Hematopoietic multipotent progenitor cell treated with erythropoietin and hydrocortisone succinate and interleukin-3 and kit ligand, for 17 days (in vitro differentiated cells): ENCODE results near the gene FBXO3.
"Not testable (repeated sequence)": the region's sequence is repeated elsewhere in the genome, so short reads cannot be mapped to it uniquely, and the experiment has no call there.

Experiments used
- DNase-seq: peaks from one replicate; pipeline ENCODE4 v3.0.0-alpha.2; 2015; ENCODE audit warnings: low spot score

FBXO3 gene

DNA sequence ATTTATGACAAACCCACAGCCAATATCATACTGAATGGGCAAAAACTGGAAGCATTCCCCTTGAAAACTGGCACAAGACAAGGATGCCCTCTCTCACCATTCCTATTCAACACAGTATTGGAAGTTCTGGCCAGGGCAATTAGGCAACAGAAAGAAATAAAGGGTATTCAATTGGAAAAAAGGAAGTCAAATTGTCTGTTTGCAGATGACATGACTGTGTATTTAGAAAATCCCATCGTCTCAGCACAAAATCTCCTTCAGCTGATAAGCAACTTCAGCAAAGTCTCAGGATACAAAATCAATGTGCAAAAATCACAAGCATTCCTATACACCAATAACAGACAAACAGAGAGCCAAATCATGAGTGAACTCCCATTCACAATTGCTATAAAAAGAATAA, 46.8 kb downstream of the FBXO3 start:
- DNase-seq, result not testable (repeated sequence)

DNA sequence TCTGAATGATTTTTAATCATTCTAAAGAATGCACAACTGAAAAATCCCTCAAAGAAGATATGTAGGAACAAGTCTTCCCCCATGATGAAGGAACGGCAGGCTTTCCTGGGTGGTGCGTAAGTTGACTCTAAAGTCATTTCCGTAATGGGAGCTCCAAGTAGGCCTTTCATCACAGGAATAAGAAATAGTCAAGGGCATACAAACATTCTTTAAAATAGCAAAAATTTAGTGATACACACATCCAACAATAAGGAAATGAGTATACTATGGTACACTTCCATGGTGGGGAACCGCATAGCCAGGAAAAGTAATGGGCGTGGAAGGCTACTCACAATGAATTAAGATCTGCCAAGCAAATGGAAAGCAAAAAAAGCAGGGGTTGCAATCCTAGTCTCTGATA, 48.8 kb downstream of the FBXO3 start:
- DNase-seq, result no peak

DNA sequence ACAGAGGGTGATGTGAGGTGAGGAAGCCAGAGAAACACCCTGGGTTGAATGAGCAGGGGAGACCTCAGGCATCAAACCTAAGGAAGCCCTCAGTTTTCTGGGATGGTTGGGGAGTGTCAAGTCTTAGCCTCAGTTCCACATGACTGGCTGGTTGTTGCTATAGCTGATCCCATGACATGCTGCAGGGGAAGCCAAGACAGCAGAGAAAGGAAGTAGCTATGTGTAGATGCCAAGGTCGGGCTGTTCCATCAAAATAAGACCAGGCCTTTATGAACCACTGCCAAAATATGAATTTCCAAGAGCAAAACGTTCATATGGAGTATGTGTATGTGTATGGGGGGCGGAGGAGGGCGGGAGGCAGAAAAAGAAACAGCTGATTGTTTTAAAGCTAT, 49.7 kb downstream of the FBXO3 start:
- no peak for DNase-seq

DNA sequence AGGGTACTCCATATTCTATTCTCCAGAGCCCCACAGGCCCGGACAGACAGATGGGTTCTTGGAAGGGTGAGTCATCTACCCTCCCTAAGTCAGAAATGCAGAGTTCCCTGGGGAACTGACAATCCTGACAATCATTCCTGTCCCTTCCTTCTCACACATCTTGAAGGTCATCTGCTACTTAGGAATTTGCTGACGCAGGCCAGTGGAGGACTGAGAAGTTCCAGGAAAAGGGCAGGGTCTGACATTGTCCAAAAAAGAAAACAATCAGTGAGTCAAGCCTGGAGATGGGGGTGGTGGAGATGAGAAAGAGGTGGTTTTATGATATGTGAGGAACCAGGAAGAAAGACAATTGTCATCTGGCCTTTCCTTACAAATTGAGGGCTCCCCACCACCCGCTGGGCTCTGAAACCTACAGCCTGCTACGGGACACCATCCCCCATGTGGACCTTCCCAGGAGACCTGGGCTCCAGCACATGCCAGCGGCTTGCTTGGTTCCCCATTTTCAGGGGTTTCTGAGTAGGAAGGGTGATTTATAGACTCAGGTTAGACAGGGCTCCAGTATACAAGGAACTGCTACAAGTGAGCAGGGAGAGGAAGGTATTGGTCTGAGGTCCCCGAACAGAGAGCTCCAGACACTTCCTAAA, 51.0 kb downstream of the FBXO3 start:
- peak; percentile 34 for DNase-seq

DNA sequence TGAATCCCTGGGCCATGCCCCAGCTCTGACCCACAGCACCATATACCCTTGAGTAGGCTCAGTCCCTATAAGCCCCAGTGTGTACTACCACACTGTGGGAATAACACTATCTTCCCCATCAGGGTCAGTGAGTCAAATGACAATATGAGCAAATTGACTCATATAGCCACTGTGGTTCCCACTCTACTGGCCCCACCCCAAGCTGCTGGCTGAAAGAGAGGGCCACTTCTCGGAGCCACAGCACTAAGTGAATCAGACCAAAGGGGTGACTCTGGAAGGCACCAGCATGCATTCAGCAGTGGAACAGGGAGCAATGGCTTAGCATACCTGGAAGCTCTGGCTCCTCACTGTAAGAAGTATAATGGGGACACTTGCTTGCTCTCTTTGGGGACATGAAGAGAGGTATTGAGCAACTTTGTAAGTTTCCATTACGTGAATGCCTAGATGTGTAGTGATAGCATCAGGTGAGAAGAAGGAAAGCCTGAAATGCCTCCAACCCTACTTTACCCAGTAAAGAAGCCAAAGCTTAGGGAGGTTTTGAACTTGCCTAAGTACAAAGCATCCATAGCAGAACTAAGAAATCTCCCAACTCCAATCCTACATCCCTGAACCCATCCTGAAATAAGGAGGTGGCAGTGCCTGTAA, 51.6 kb downstream of the FBXO3 start:
- DNase-seq, result no peak

DNA sequence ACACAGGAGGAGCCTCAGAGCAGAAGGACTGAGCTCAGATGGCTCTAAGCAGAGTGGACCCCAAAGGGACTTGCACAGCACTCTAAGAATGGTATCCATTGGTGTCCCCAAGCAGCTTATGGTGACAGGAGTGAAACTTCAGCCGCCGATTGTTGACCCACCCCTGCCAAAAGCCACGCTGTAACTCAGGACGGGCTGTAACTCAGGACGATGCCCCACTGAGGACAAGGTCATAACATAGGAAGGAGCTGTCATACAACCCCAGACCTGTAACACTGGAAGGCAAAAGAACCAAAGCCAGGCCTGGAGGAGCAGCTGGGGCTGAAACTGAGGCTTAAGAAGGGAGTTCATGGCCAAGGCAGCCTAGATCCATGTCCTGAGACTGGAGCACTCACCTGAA, 52.3 kb downstream of the FBXO3 start:
- DNase-seq, result no peak

DNA sequence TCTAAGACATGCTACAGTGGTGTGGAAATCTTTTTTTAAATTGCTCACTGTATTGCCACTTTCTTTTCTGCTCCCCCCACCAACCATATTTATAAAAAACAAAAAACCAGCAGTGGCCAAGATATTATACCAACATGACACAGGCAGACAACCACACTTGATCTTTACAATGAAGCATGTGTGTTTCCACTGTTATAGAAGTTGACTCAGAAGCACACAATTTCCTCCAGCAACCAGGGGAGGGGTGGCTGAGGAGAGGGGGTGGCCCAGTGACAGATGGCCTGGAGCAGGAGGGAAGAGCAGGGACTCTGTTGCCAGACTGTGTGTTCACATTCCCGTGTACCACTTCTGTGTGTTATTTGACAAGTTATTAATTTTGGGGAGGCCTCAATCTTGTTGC, 52.9 kb downstream of the FBXO3 start:
- DNase-seq, result no peak

DNA sequence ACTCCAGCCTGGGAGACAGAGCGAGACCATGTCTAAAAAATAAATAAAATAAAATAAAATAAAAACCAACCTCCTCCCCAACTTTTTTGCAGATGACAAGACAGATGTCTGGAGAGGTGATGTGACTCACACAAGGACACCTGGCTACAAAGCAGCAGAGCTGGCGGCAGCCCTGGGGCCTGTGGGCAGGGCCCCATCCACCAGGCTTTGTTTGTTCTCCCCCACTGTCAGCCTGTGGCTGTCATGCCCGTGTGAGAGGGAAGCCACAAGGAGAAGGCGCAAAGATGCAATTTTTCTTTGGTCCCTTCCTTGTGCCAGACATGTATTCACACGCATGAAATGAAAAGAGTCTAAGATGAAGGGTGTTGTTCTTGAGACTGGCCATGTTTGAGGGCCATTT, 54.7 kb downstream of the FBXO3 start:
- DNase-seq, result no peak

DNA sequence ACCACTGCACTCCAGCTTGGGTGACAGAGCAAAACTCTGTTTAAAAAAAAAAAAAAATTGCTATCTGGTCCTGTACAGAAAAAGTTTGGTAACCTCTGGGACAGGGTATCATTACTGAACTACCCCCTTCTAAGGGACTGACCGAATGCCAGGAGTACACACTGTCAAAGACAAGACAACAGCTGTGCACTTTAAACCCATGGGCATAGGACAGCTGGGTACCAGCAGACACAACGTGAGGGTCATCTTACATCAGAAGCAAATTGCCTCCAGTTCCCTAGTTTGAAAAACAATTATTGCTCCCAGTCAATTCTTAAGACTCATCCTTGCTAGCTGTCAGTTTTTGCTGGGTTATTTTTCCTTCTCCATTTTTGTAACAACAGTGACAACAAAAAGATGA, 55.9 kb downstream of the FBXO3 start:
- no peak for DNase-seq

DNA sequence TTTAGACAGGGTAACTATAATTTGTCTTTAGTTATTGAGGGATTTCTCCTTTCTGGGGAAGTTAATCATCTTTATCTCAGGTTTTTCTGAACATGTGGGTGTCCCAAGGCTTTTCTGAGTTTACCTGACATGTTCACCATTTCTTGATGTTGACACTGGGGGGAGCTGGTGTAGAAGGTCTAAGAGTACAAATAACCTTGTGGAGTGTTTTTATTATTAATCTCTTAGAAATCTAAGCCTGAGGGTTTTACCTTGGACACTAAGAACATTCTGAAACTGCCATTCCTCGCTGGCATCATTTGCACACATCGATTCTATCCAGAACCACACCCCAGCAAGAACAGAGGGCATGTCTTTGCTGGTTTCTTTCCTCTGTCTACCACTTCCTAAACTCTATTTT, 58.1 kb downstream of the FBXO3 start:
- DNase-seq, result peak; percentile 72

DNA sequence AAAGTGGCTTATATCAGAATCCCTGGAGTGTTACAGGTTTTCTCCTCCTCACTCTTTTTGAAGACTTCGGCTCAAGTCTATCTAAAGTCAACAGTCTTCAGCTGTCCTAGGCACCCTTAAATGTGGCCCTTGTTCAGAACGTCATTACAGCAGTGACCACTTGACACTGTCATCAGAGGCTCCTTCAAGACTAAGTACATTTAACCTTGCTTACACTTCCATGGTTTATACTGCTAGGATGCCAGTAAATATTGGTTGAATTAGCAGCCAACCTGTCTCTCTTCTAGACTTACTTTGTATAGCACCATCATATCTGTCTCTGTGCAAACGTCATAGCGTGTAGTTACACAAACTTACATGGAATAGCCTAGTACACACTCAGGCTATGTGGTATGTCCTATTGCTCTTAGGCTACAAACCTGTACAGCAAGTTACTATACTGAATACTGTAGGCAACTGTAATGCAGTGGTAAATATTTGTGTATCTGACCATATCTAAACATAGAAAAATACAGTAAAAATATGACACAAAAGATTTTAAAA, 60.4 kb downstream of the FBXO3 start:
- DNase-seq, result no peak

DNA sequence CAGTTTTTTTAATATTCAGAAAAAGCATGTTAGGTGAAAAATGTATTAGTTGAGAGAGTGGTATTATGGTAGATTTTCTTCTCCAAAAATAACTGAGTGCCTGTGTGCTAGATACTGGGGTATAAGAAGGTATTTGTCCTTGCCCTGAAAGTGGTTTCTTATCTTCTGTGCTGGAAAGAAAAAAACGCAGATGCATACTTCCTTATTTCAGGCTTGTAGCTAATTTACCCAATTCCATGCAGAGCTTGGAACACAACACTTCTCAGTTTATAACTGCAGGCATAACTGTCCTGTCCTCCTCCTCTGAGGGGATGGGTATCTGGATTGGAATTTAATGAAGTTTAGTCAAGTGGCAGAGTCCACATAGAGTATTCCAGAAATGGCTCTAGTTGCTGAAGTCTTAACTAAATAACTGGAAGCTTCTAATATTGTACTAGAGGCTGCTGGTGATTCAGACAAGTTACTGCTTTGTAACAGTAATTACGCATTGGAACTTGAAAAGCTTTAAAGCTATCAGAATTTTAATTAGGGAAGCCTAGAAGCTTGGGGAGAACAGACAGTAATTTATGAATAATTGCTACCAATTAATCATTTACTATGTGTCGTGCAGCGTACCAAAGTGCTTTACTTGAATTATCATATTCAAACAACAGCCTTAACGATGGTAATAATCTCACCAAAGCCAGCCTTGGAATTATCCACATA, 61.0 kb downstream of the FBXO3 start:
- no peak for DNase-seq

DNA sequence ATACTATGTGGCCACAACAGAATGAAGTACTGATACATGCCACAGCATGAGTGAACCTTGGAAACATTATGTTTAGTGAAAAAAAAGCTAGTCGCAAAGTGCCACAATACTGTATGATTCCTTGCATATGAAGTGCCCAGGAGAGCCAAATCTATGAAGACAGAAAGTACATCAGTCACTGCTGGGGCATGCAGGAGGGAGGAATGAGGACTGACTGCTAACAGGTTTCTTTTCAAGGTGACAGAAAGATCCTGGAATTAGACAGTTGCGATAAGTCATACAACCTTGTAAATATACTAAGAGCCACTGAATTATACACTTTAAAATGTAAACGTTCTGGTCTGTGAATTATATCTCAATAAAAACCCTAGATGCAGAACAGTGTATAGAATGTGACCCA, 61.9 kb downstream of the FBXO3 start:
- no peak for DNase-seq

DNA sequence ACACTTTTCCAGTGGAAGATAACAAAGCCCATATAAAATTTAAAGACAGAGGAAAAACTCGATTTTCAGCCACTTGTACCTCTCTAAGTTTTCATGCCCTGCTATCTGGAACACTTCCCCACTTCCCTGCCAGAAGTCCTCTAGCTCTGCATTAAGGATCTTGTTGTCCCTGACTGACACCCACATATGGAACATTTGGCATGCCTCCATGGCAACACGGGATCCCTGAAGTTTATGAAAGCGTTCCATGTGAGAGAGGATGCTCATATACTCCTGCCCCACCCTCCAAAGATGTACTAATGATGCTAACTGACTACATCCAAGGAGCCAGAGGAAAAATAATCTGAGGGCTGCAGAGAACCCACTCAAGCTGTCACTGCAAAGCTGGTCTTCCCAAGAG, 64.9 kb downstream of the FBXO3 start:
- no peak for DNase-seq

DNA sequence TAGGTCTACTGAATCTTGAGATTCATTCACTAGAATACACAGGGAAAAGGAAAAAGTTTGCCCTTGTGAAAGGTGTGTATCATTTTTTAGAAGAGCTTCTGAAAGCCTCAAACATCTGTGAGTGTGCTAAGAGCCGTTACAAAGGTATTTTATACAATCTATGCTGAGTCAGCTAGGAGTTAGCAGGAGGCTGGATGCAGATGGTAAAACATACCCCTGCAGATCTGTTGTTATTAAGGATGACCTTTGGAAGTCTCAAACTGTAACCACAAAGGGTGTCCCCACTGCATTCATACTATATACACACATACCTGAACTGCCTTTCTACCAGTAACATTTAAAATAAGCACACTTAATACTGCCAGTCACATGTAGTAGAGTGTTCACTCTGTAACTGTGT, 65.3 kb downstream of the FBXO3 start:
- DNase-seq, result no peak

DNA sequence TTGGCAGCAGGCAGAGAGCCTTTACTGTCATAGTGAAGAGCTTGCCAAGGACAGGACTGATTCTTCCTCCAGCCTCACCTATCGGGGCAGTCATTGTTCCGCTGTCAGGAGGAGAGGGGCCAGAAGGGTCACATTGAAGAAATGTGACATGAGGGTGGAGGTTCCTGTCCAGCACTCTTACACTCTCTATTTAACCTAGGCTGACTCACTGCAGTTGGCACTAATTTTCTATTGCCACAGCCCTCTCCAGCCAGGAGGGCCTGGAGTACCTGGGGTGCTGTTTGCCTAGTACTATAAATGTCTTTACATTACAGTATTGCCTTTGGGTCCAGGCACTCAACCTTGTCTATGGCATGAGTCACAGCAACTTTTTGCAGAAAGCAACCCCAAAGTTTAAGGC, 66.5 kb downstream of the FBXO3 start:
- DNase-seq, result not testable (repeated sequence)

DNA sequence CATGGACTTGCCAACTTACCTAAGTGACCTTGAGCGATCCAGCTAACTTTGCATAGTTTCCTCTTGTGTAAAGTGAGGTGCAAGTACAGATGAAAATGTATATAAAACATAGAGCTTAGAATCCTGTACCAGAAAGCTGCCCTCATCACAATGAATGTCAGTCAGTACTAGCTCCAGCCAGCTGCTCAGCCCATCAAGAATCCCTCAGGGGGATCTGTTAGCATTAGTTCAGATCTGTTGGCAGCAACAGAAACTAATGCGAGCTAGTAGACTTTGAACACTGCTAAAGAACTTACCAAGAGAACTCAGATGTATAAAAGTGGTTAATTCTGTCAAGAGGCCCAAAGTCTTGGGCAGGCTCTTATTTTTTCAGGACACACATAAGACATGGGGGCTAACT, 67.4 kb downstream of the FBXO3 start:
- DNase-seq, result no peak

DNA sequence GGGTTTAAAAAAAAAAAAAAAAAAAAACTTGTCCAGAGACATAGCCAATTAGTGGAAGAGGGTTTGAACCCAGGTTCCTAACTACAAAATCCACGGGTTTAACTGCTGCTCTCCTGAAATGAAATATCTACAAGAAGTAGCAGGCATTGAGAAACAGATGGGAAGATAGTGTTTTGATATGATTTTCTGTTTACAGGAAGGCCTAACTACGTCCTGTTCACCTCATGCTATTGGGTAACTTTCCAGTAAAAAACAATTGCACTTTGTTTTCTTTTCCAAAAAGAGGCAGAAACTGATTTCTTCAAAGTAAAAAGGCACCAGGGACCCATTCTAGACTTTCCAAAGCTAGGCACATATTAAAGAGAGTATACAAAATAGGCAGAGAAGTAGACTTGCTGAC, 67.8 kb downstream of the FBXO3 start:
- no peak for DNase-seq

DNA sequence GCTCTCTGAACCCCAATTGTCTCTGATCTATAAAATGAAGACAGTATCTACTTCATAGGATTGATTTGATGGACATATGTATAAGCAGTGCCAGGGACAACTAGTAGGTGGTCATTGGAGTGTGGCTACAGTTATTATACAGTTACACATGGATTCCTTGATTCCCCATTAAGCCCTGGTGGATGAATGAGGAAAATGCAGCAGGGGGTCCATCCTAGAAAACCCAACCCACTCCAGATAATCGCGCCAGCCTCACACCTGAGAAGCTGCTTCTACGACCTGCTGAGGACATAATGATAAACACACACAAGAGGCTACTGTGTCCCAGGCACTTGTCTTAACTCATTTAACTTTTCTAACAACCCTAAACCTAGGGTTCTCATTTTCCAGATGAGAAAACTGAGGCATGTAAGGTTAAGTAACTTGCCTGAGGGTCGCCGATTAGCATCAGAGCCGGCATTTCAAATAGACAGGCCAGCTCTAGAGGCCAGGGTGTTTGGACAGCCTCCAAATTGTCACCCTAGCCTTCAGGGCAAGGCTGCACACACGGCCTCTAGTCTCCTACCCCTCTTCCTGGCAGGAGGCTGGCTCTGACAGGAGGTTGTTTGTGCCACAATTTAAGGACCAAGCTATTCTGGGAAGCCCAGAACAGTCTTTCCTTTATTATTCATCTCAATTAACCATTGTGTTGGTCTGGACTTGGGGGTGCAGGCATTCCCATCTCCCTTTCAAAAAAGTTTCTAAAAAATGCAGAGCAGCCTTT, 69.9 kb downstream of the FBXO3 start:
- DNase-seq, result no peak

DNA sequence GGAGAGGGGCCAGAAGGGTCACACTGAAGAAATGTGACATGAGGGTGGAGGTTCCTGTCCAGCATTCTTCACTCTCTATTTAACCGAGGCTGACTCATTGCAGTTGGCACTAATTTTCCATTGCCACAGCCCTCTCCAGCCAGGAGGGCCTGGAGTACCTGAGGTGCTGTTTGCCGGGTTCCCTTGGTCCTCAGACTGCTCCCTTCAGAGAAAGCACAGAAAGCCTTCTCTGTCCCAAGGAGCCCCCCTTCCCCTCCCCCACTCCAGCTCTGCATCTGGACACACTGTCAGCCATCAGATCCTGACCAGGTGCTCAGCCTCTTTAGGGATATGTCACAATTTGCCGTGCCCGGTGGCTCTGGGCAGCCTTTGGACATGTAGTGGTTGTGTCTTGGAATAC, 70.5 kb downstream of the FBXO3 start:
- no peak for DNase-seq

DNA sequence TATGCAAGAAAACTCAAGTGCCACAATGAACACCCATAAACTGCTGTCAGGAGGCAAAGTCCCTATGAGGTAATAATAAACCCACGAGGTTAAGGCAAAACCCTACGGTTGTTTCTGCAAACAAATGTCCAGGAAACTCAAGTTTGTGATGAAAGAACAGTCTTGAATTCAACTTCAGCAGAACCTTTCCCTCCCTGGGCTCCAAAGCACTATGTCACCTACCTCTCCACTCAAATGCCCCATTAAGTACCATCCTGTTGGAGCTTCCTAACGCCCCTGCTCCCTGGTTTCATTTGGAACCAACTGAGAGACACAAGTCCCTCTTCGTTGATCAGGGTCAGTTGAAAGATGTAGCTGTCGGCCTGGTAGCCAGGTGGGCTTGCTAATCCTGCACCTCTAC, 71.1 kb downstream of the FBXO3 start:
- no peak for DNase-seq
